ENCODE results near the gene OXLD1.

GRCh38 chr17:81690066-81690465 lies 23.7 kb upstream of the OXLD1 start:
- TF ChIP-seq CTCF (conservative IDR thresholded peaks at IDR 0.05; ENCODE audit: low read depth, low read length), result no peak
- TF ChIP-seq EZH2 (IDR thresholded peaks at IDR 0.05; ENCODE audit: borderline replicate concordance, low read depth, low read length, poor library complexity, severe bottlenecking), result no peak

All from A673 (cell line).